Measurements from ENCODE around the gene AK1. TPM values are rescaled to one million over a fixed set of nuclear protein-coding genes. Genes with fewer than 3 reads are reported as not detected.

The AK1 gene
- total and polyA plus RNA-seq, 2 of the 13 experiments (the other 11 are each of a cell fraction or from before 2014, with no cell fraction given), result 19.1 to 32.8 TPM

DNA sequence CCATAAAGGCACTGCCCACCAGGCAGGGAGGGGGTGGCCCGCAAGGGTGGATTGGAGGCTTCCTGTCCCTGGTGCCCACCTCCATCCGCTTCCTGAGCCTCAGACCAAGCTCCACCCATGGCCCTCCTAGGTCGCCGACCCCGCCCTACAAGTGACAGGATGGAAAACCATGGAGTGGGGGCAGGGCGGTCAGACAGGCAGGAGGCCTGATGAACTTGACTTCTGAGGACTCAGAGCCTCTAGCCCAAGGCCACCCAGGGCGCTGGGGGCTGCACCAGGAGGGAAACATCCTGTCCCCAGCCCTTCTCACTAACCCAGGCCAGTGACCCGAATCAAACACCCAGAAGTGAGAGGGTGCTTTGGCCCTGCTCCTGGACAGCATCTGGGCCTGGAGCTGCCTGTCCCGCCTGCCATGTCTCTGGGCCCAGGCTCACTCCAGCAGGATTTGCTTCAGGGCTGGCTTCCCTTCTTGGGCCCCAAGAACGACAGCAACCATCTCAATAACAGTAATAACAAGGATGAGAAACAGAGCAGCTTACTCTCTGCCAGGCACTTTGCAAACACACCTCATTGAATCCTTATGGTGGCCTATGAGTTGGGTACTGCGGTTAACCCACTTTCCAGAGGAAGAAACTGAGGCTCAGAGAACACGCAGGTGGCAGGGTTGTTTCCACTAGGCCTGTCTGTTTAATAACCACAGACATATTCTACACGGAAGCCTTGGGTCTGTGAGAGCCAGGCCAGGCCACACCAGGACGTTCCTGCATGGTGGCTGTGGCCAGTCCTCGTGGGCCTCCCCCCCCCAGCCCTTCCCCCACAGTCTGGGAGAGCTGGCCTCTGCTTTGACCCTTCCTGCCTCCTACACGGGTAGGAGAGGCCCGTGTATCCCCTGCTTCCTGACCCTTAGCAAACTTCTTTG is 26.3 kb upstream of the AK1 start (continued):
- TF ChIP-seq, protein P1, sequence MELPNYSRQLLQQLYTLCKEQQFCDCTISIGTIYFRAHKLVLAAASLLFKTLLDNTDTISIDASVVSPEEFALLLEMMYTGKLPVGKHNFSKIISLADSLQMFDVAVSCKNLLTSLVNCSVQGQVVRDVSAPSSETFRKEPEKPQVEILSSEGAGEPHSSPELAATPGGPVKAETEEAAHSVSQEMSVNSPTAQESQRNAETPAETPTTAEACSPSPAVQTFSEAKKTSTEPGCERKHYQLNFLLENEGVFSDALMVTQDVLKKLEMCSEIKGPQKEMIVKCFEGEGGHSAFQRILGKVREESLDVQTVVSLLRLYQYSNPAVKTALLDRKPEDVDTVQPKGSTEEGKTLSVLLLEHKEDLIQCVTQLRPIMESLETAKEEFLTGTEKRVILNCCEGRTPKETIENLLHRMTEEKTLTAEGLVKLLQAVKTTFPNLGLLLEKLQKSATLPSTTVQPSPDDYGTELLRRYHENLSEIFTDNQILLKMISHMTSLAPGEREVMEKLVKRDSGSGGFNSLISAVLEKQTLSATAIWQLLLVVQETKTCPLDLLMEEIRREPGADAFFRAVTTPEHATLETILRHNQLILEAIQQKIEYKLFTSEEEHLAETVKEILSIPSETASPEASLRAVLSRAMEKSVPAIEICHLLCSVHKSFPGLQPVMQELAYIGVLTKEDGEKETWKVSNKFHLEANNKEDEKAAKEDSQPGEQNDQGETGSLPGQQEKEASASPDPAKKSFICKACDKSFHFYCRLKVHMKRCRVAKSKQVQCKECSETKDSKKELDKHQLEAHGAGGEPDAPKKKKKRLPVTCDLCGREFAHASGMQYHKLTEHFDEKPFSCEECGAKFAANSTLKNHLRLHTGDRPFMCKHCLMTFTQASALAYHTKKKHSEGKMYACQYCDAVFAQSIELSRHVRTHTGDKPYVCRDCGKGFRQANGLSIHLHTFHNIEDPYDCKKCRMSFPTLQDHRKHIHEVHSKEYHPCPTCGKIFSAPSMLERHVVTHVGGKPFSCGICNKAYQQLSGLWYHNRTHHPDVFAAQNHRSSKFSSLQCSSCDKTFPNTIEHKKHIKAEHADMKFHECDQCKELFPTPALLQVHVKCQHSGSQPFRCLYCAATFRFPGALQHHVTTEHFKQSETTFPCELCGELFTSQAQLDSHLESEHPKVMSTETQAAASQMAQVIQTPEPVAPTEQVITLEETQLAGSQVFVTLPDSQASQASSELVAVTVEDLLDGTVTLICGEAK (IDR thresholded peaks at IDR 0.05), result no peak
- TF ChIP-seq, protein P1 (CRISPR knock-in tag; IDR thresholded peaks at IDR 0.05), result no peak
- TF ChIP-seq KLF11 (CRISPR knock-in tag; IDR thresholded peaks at IDR 0.05), result no peak
- peak; percentile 79 for TF ChIP-seq KAT8 (CRISPR knock-in tag; IDR thresholded peaks at IDR 0.05)
- TF ChIP-seq NR3C1 (CRISPR knock-in tag; IDR thresholded peaks at IDR 0.05), result no peak
- TF ChIP-seq ZNF75D (CRISPR knock-in tag; IDR thresholded peaks at IDR 0.05; ENCODE audit: borderline replicate concordance), result no peak
- TF ChIP-seq NFIC (IDR thresholded peaks at IDR 0.05; ENCODE audit: low read length), result no peak
- no peak; the same call in 1 of the 2 replicates for TF ChIP-seq ZNF136 (CRISPR knock-in tag; IDR thresholded peaks at IDR 0.05; ENCODE audit: low read depth)
- TF ChIP-seq, protein P2, sequence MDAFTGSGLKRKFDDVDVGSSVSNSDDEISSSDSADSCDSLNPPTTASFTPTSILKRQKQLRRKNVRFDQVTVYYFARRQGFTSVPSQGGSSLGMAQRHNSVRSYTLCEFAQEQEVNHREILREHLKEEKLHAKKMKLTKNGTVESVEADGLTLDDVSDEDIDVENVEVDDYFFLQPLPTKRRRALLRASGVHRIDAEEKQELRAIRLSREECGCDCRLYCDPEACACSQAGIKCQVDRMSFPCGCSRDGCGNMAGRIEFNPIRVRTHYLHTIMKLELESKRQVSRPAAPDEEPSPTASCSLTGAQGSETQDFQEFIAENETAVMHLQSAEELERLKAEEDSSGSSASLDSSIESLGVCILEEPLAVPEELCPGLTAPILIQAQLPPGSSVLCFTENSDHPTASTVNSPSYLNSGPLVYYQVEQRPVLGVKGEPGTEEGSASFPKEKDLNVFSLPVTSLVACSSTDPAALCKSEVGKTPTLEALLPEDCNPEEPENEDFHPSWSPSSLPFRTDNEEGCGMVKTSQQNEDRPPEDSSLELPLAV (CRISPR knock-in tag; conservative IDR thresholded peaks at IDR 0.05; ENCODE audit: low read depth), result no peak
- TF ChIP-seq CENPX (CRISPR knock-in tag; IDR thresholded peaks at IDR 0.05), result no peak
- TF ChIP-seq FLYWCH1 (CRISPR knock-in tag; IDR thresholded peaks at IDR 0.05), result no peak
- TF ChIP-seq ZFP90 (CRISPR knock-in tag; IDR thresholded peaks at IDR 0.05; ENCODE audit: borderline replicate concordance), result no peak
- no peak for TF ChIP-seq ATM (IDR thresholded peaks at IDR 0.05; ENCODE audit: borderline replicate concordance)
- TF ChIP-seq ZNF782 (CRISPR knock-in tag; IDR thresholded peaks at IDR 0.05; ENCODE audit: borderline replicate concordance), result no peak
- TF ChIP-seq, protein P3, sequence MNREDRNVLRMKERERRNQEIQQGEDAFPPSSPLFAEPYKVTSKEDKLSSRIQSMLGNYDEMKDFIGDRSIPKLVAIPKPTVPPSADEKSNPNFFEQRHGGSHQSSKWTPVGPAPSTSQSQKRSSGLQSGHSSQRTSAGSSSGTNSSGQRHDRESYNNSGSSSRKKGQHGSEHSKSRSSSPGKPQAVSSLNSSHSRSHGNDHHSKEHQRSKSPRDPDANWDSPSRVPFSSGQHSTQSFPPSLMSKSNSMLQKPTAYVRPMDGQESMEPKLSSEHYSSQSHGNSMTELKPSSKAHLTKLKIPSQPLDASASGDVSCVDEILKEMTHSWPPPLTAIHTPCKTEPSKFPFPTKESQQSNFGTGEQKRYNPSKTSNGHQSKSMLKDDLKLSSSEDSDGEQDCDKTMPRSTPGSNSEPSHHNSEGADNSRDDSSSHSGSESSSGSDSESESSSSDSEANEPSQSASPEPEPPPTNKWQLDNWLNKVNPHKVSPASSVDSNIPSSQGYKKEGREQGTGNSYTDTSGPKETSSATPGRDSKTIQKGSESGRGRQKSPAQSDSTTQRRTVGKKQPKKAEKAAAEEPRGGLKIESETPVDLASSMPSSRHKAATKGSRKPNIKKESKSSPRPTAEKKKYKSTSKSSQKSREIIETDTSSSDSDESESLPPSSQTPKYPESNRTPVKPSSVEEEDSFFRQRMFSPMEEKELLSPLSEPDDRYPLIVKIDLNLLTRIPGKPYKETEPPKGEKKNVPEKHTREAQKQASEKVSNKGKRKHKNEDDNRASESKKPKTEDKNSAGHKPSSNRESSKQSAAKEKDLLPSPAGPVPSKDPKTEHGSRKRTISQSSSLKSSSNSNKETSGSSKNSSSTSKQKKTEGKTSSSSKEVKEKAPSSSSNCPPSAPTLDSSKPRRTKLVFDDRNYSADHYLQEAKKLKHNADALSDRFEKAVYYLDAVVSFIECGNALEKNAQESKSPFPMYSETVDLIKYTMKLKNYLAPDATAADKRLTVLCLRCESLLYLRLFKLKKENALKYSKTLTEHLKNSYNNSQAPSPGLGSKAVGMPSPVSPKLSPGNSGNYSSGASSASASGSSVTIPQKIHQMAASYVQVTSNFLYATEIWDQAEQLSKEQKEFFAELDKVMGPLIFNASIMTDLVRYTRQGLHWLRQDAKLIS (CRISPR knock-in tag; IDR thresholded peaks at IDR 0.05), result no peak

Measured in HepG2 (cell line).